Activated CD4-positive, alpha-beta T cell treated with anti-CD3 and anti-CD28 coated beads, Interleukin-2, amount 10 ng/mL, durations not matched to agents 7 days and 5 days (primary cell): ENCODE measurements around the gene CISD2. TPM values are rescaled to one million over a fixed set of nuclear protein-coding genes. Genes with fewer than 3 reads are reported as not detected.
"Not testable (repeated sequence)": the region's sequence is repeated elsewhere in the genome, so short reads cannot be mapped to it uniquely, and the experiment has no call there.

ENCODE experiments used
- CTCF ChIA-PET: fragments of 350-600 bp; sonication (Branson Sonifier 250); formaldehyde crosslinking; loops from one replicate; lab custom pipeline; 2021; ENCODE audit warnings: antibody characterized with exemption; lab: Charles Lee
- POLR2A ChIA-PET: fragments of 350-600 bp; sonication (Branson Sonifier 250); formaldehyde crosslinking; loops from one replicate; lab custom pipeline; 2021; ENCODE audit warnings: antibody characterized with exemption; lab: Charles Lee
- DNase-seq: peaks from one replicate; pipeline ENCODE4 v3.0.0-alpha.2; 2020
- H3K27ac Mint-ChIP-seq: one replicate; pipeline ENCODE4 v1.8.0; 2021; ENCODE audit warnings: mild to moderate bottlenecking, moderate library complexity, mixed read lengths
- H3K27me3 Mint-ChIP-seq: one replicate; pipeline ENCODE4 v1.8.0; 2021; ENCODE audit warnings: mixed read lengths
- H3K36me3 Mint-ChIP-seq: one replicate; pipeline ENCODE4 v1.8.0; 2021; ENCODE audit warnings: low read depth, mixed read lengths
- H3K4me1 Mint-ChIP-seq: one replicate; pipeline ENCODE4 v1.8.0; 2021; ENCODE audit warnings: mixed read lengths
- H3K4me3 Mint-ChIP-seq: one replicate; pipeline ENCODE4 v1.8.0; 2021; ENCODE audit warnings: mild to moderate bottlenecking, moderate library complexity, mixed read lengths
- H3K9me3 Mint-ChIP-seq: one replicate; pipeline ENCODE4 v1.8.0; 2021; ENCODE audit warnings: mixed read lengths
- total RNA-seq, 2 experiments: library from RNA; stranded (reverse); gene quantifications; one replicate each; pipeline ENCODE4 v1.2.3, GENCODE V29; 2021

The CISD2 gene, protein sequence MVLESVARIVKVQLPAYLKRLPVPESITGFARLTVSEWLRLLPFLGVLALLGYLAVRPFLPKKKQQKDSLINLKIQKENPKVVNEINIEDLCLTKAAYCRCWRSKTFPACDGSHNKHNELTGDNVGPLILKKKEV
- 10 to 100 TPM; 35.1 to 40.7 TPM for total RNA-seq

- Mint-ChIP-seq H3K4me1 (peaks cover 61% of the 10 kb centered on the region), H3K36me3 (peaks cover 42% of the 10 kb centered on the region), H3K27me3 (no peaks in the 10 kb centered on the region), H3K4me3 (peak within 1 kb of the TSS; percentile 96), H3K27ac (peak within 1 kb of the TSS; percentile 100), H3K9me3 (peaks cover 10% of the 10 kb centered on the region)
- CTCF ChIA-PET: interaction anchor here (0.7 to 2.4 kb wide), 4 partner anchors 12 to 41 kb away, joined by 3 to 7 read pairs (median 6); partner anchors contain the start of gene UBE2D3
- peak; percentile 93 for DNase-seq
- POLR2A ChIA-PET: interaction anchor here (0.5 to 3.5 kb wide), 6 partner anchors 11 to 59 kb away, joined by 3 to 51 read pairs (median 4); partner anchors contain the start of gene UBE2D3
Observed at GRCh38 chr4:102868781-102869568, at the start of gene CISD2. Gene CISD2, plus strand, starts transcription at chr4:102868992. Its CDS starts 93 bp downstream, at chr4:102869085.

GRCh38 chr4:102819100-102819499, 49.7 kb upstream of the CISD2 start:
- POLR2A ChIA-PET: interaction anchor here (1.5 kb wide), 1 partner anchor 50 kb away, joined by 3 read pairs; the partner anchor contains the start of gene CISD2
- not testable (repeated sequence) for H3K9me3 Mint-ChIP-seq, DNase-seq, H3K27me3 Mint-ChIP-seq
- H3K36me3 Mint-ChIP-seq: peaks cover 76% of the 10 kb centered on the region
- peaks cover 86% of the 10 kb centered on the region for H3K4me1 Mint-ChIP-seq
- CTCF ChIA-PET: interaction anchor here (1.2 to 1.8 kb wide), 2 partner anchors 21 to 188 kb away, joined by 4 read pairs; no protein-coding TSS in a partner anchor
- peak overlapping the region; percentile 11 for H3K4me3 Mint-ChIP-seq
- peak overlapping the region; percentile 31 for H3K27ac Mint-ChIP-seq

- CTCF ChIA-PET: no interaction called here
- peak overlapping the region; percentile 91 for H3K27ac Mint-ChIP-seq
- H3K4me1 Mint-ChIP-seq: peaks cover 84% of the 10 kb centered on the region
Observed at GRCh38 chr4:102819588-102820365, 49.0 kb upstream of the CISD2 start.

DNA sequence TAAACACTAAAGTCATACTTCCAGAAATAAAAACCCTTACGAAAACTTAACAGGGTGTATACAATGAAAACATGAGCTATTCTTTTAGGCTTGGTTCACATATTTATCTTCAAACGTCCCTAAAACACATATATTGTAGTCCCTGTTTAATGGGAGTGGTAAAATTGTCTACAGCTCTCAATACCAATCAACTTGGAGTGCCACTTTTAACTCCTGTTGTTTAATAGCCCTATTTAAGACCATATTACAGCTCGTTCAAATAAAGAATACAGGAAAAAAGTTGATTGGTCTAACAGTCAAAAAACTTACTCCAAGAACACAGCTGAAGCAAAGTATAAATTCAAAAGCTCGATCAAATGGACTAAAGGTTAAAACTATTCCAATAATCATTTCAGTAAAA, 45.3 kb upstream of the CISD2 start:
- Mint-ChIP-seq H3K9me3 (no peaks in the 10 kb centered on the region), H3K4me3 (no peak overlapping the region), H3K36me3 (peaks cover 46% of the 10 kb centered on the region), H3K27me3 (no peaks in the 10 kb centered on the region), H3K27ac (peak overlapping the region; percentile 7), H3K4me1 (peaks cover 58% of the 10 kb centered on the region)
- DNase-seq: no peak
- ChIA-PET POLR2A (no interaction called here), CTCF (interaction anchor here (0.7 to 1.5 kb wide), 4 partner anchors 11 to 268 kb away, joined by 3 to 4 read pairs (median 3); no protein-coding TSS in a partner anchor)

More at GRCh38 chr4:102819588-102820365, 49.0 kb upstream of the CISD2 start:
- POLR2A ChIA-PET: interaction anchor here (1.5 kb wide), 1 partner anchor 49 kb away, joined by 3 read pairs; the partner anchor contains the start of gene CISD2
- Mint-ChIP-seq H3K4me3 (peak overlapping the region; percentile 72), H3K36me3 (peaks cover 76% of the 10 kb centered on the region), H3K9me3 (no peaks in the 10 kb centered on the region), H3K27me3 (no peaks in the 10 kb centered on the region)
- peak; percentile 47 for DNase-seq

DNA sequence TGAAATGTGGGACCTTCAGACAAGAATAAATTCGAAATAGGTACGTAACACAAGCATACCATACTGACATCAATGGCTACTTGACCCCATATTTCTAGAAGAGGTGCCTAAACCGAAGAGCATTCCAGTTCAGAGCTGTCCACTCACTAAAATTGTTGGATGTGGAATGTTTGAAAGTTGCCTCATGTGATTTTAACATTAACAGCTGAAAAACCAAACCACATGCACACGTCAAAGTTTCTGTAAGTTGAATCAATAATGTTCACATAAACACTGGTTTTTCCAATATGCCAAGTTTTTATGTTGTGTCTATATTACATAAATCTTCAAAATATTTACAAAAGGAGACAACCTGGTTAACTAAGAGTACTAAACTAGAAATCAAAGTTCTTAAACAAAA, 44.9 kb upstream of the CISD2 start:
- H3K27me3 Mint-ChIP-seq: no peaks in the 10 kb centered on the region
- no peak overlapping the region for H3K4me3 Mint-ChIP-seq
- peaks cover 58% of the 10 kb centered on the region for H3K4me1 Mint-ChIP-seq
- no peak for DNase-seq
- CTCF ChIA-PET: interaction anchor here (0.7 to 2.5 kb wide), 6 partner anchors 8 to 268 kb away, joined by 3 to 10 read pairs (median 3); no protein-coding TSS in a partner anchor
- H3K36me3 Mint-ChIP-seq: peaks cover 42% of the 10 kb centered on the region
- no peaks in the 10 kb centered on the region for H3K9me3 Mint-ChIP-seq
- POLR2A ChIA-PET: interaction anchor here (0.7 kb wide), 1 partner anchor 135 kb away, joined by 3 read pairs; no protein-coding TSS in a partner anchor
- no peak overlapping the region for H3K27ac Mint-ChIP-seq

- DNase-seq: no peak
- Mint-ChIP-seq H3K4me1 (peaks cover 61% of the 10 kb centered on the region), H3K4me3 (no peak overlapping the region), H3K27ac (peak overlapping the region; percentile 72), H3K36me3 (peaks cover 41% of the 10 kb centered on the region), H3K27me3 (no peaks in the 10 kb centered on the region), H3K9me3 (no peaks in the 10 kb centered on the region)
- POLR2A ChIA-PET: interaction anchor here (0.7 kb wide), 1 partner anchor 134 kb away, joined by 3 read pairs; no protein-coding TSS in a partner anchor
- CTCF ChIA-PET: interaction anchor here (1.0 to 2.5 kb wide), 4 partner anchors 8 to 267 kb away, joined by 3 to 10 read pairs (median 4); no protein-coding TSS in a partner anchor
Observed at GRCh38 chr4:102824398-102824797, 44.4 kb upstream of the CISD2 start.

- peaks cover 51% of the 10 kb centered on the region for H3K4me1 Mint-ChIP-seq
- CTCF ChIA-PET: interaction anchor here (1.2 to 2.8 kb wide), 5 partner anchors 9 to 16 kb away, joined by 3 to 11 read pairs (median 5); no protein-coding TSS in a partner anchor
Observed at GRCh38 chr4:102825261-102826091, 43.3 kb upstream of the CISD2 start.

DNA sequence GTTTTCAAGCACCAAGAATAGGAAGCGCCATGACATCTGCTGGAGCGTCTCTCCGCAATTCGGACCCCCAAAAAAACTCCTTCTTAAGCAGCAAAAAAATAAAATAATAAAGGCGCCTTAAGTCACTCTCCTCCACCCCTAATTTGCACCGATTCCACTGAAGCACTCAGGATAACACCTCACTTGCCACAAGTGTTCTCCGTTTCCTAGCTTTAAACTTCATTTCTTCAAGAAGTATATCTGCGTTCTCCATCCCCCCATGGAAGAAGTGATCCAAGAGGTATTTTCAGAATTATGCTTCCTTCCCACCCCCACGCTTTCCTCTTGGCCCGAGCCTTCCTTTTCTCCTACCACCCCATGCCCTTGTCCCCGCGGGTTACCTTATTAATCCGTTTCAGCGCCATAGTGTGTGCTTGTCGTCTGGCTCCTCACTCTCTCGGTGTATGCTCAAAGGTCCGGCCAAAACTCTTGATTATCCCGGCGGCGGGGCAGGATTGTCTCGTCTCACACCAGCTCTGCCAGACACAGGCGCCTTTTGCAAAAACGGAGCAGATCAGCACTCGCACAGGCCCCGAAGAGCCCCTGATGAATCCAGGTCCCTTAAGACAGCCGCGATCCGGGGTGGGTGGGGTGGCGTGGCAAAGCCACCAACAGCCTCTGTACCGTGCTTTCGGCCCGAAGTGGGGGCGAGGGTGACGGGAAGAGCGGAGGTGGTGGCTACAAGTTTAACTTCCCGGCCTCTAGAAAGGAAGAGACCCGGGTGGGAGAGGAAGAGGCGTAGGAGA, 42.5 kb upstream of the CISD2 start:
- CTCF ChIA-PET: interaction anchor here (0.6 to 3.1 kb wide), 7 partner anchors 9 to 46 kb away, joined by 3 to 21 read pairs (median 5); no protein-coding TSS in a partner anchor
- no peak for DNase-seq

More at GRCh38 chr4:102825261-102826091, 43.3 kb upstream of the CISD2 start:
- peak; percentile 39 for DNase-seq
- Mint-ChIP-seq H3K36me3 (peaks cover 33% of the 10 kb centered on the region), H3K27ac (no peak overlapping the region), H3K27me3 (no peaks in the 10 kb centered on the region), H3K9me3 (no peaks in the 10 kb centered on the region), H3K4me3 (no peak overlapping the region)
- POLR2A ChIA-PET: interaction anchor here (0.6 kb wide), 1 partner anchor 44 kb away, joined by 4 read pairs; the partner anchor contains the start of gene CISD2

GRCh38 chr4:102826890-102827673, 41.7 kb upstream of the CISD2 start, which contains the start of gene UBE2D3:
Gene UBE2D3, minus strand, starts transcription at chr4:102827551. Its CDS starts 1,043 bp downstream, at chr4:102826508.
- Mint-ChIP-seq H3K27ac (no peak within 1 kb of the TSS), H3K36me3 (peaks cover 18% of the 10 kb centered on the region), H3K27me3 (no peaks in the 10 kb centered on the region), H3K9me3 (no peaks in the 10 kb centered on the region), H3K4me3 (no peak within 1 kb of the TSS), H3K4me1 (peaks cover 38% of the 10 kb centered on the region)
- POLR2A ChIA-PET: interaction anchor here (0.5 to 3.3 kb wide), 4 partner anchors 37 to 327 kb away, joined by 3 to 51 read pairs (median 4); partner anchors contain the start of gene CISD2
- DNase-seq: peak; percentile 93
- CTCF ChIA-PET: interaction anchor here (0.7 to 3.1 kb wide), 10 partner anchors 10 to 199 kb away, joined by 3 to 21 read pairs (median 6); partner anchors contain the start of gene CISD2

More for the DNA sequence above, 42.5 kb upstream of the CISD2 start:
- H3K4me3 Mint-ChIP-seq: no peak overlapping the region
- H3K27me3 Mint-ChIP-seq: no peaks in the 10 kb centered on the region
- H3K9me3 Mint-ChIP-seq: no peaks in the 10 kb centered on the region
- H3K36me3 Mint-ChIP-seq: peaks cover 26% of the 10 kb centered on the region
- H3K4me1 Mint-ChIP-seq: peaks cover 42% of the 10 kb centered on the region
- POLR2A ChIA-PET: interaction anchor here (0.5 to 3.3 kb wide), 2 partner anchors 38 to 42 kb away, joined by 4 to 51 read pairs; partner anchors contain the start of gene CISD2
- no peak overlapping the region for H3K27ac Mint-ChIP-seq
